ENCODE data around the gene KIF19. TPM values are rescaled to one million over a fixed set of nuclear protein-coding genes. Genes with fewer than 3 reads are reported as not detected.

Gene KIF19
- total and polyA plus RNA-seq, 2 of the 4 experiments (the other 2 are of a cell fraction) = not detected

- Histone ChIP-seq H3K56ac (ENCODE audit: extremely low read depth, insufficient read depth, low read length) (no peak overlapping the region), H3K4me1 (ENCODE audit: control insufficient read depth, insufficient read depth, low read length) (no peaks in the 10 kb centered on the region), H2AK5ac (ENCODE audit: low read depth, low read length) (no peak overlapping the region), H4K5ac (ENCODE audit: low read depth, low read length) (no peak overlapping the region), H3K9me1 (ENCODE audit: insufficient read depth, low read length) (no peaks in the 10 kb centered on the region), H3K36me3 (ENCODE audit: control insufficient read depth, insufficient read depth, low read length) (no peaks in the 10 kb centered on the region), H3K9me3 (ENCODE audit: control insufficient read depth, insufficient read depth, low read length) (no peaks in the 10 kb centered on the region), H3K27ac (ENCODE audit: insufficient read depth, low read length) (no peak overlapping the region), H3K23ac (ENCODE audit: low read depth, low read length) (no peak overlapping the region), H2BK20ac (ENCODE audit: low read depth, low read length) (no peak overlapping the region), H2BK120ac (ENCODE audit: low read depth, low read length) (no peak overlapping the region), H3K4me2 (ENCODE audit: low read depth, low read length) (no peak overlapping the region), H2AFZ (replicated peaks; ENCODE audit: low read length, poor library complexity) (no peak overlapping the region), H3K9ac (ENCODE audit: low read depth, low read length) (no peak overlapping the region), H3K27me3 (ENCODE audit: control insufficient read depth, insufficient read depth, low read length) (no peaks in the 10 kb centered on the region), H3K14ac (replicated peaks; ENCODE audit: low read depth, low read length) (no peak overlapping the region), H3K79me1 (ENCODE audit: low read depth in 1 of 2, low read length in 2 of 2) (no peaks in the 10 kb centered on the region), H4K20me1 (ENCODE audit: insufficient read depth, low read length) (no peaks in the 10 kb centered on the region), H2AK9ac (replicated peaks; ENCODE audit: low read depth, low read length, poor library complexity) (no peak overlapping the region), H2BK5ac (ENCODE audit: low read depth, low read length, poor library complexity, severe bottlenecking) (no peak overlapping the region), H3K4me3 (ENCODE audit: insufficient read depth, low read depth, low read length) (no peak overlapping the region), H3K4ac (ENCODE audit: low read depth, low read length) (no peak overlapping the region), H4K91ac (ENCODE audit: insufficient read depth, low read depth, low read length) (no peak overlapping the region), H2BK15ac (ENCODE audit: low read depth, low read length) (no peak overlapping the region), H4K8ac (ENCODE audit: low read depth in 2 of 2, low read length in 2 of 2) (no peak overlapping the region), H3K18ac (ENCODE audit: low read depth, low read length) (no peak overlapping the region)
- no TSS peak for BruUV-seq (replicated peaks)
- DNase-seq (no peak), ATAC-seq (ENCODE audit: low read depth) (no peak)
- WGBS, 2 experiments (ENCODE audit: extremely low coverage in 2 of 2, insufficient read length in 1 of 2) = 4% methylated on average over 3 of the region's 11 CpGs; no CpG with 5 or more reads in 1 of the 2 experiments
- intact Hi-C loops (cut with micrococcal nuclease) (no loop called here), in situ Hi-C loops (cut with MboI; ENCODE audit: low sequenced_read_pairs) (no loop called here), dilution Hi-C loops (cut with HindIII; ENCODE audit: low sequenced_read_pairs, unreplicated experiment) (no loop called here)
- POLR2A ChIA-PET (ENCODE audit: unreplicated experiment) = no interaction called here
- no peak for TF ChIP-seq CHD1 (IDR thresholded peaks at IDR 0.05; ENCODE audit: low read depth, low read length)
- no peak for TF ChIP-seq RAD21 (IDR thresholded peaks at IDR 0.05; ENCODE audit: low read length)
- TF ChIP-seq MAZ (IDR thresholded peaks at IDR 0.05; ENCODE audit: borderline replicate concordance, low read depth, low read length) = no peak
- no peak for TF ChIP-seq MXI1 (IDR thresholded peaks at IDR 0.05; ENCODE audit: borderline replicate concordance, low read depth, low read length)
- TF ChIP-seq, protein P1, sequence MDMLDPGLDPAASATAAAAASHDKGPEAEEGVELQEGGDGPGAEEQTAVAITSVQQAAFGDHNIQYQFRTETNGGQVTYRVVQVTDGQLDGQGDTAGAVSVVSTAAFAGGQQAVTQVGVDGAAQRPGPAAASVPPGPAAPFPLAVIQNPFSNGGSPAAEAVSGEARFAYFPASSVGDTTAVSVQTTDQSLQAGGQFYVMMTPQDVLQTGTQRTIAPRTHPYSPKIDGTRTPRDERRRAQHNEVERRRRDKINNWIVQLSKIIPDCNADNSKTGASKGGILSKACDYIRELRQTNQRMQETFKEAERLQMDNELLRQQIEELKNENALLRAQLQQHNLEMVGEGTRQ (IDR thresholded peaks at IDR 0.05; ENCODE audit: low read depth, low read length) = no peak
- TF ChIP-seq ELK1 (IDR thresholded peaks at IDR 0.05; ENCODE audit: borderline replicate concordance, low read depth, low read length) = no peak
- TF ChIP-seq SMC3 (IDR thresholded peaks at IDR 0.05; ENCODE audit: low read depth, low read length) = no peak
- TF ChIP-seq RFX5 (IDR thresholded peaks at IDR 0.05; ENCODE audit: low read depth, low read length) = no peak
- no peak for TF ChIP-seq BHLHE40 (IDR thresholded peaks at IDR 0.05; ENCODE audit: low read depth, low read length)
- TF ChIP-seq FOS (IDR thresholded peaks at IDR 0.05; ENCODE audit: low read depth, low read length) = no peak
- no peak for TF ChIP-seq POLR2A (IDR thresholded peaks at IDR 0.05; ENCODE audit: low read depth, low read length)
- TF ChIP-seq, protein P2, sequence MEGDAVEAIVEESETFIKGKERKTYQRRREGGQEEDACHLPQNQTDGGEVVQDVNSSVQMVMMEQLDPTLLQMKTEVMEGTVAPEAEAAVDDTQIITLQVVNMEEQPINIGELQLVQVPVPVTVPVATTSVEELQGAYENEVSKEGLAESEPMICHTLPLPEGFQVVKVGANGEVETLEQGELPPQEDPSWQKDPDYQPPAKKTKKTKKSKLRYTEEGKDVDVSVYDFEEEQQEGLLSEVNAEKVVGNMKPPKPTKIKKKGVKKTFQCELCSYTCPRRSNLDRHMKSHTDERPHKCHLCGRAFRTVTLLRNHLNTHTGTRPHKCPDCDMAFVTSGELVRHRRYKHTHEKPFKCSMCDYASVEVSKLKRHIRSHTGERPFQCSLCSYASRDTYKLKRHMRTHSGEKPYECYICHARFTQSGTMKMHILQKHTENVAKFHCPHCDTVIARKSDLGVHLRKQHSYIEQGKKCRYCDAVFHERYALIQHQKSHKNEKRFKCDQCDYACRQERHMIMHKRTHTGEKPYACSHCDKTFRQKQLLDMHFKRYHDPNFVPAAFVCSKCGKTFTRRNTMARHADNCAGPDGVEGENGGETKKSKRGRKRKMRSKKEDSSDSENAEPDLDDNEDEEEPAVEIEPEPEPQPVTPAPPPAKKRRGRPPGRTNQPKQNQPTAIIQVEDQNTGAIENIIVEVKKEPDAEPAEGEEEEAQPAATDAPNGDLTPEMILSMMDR (conservative IDR thresholded peaks at IDR 0.05; ENCODE audit: low read depth, low read length) = no peak
- no peak for TF ChIP-seq CEBPB (IDR thresholded peaks at IDR 0.05; ENCODE audit: low read depth, low read length)
- no peak for TF ChIP-seq MAFK (IDR thresholded peaks at IDR 0.05; ENCODE audit: low read depth, low read length)
- no peak for TF ChIP-seq NFE2L2 (IDR thresholded peaks at IDR 0.05; ENCODE audit: low read depth, low read length)
- CTCF ChIA-PET = no interaction called here
Measured at GRCh38 chr17:74332763-74333283, 6.8 kb downstream of the KIF19 start.
